Nephron progenitor cell (in vitro differentiated cells): ENCODE data around the gene WBP4.
"Not testable (repeated sequence)": the region's sequence is repeated elsewhere in the genome, so short reads cannot be mapped to it uniquely, and the experiment has no call there.

ENCODE experiments used
- DNase-seq: peaks from one replicate; pipeline ENCODE4 v3.0.0; 2021
- H3K27ac Mint-ChIP-seq: 2 replicates; pipeline ENCODE4 v1.8.0; 2021; ENCODE audit warnings: mild to moderate bottlenecking, moderate library complexity, mixed read lengths
- H3K27me3 Mint-ChIP-seq: 2 replicates; pipeline ENCODE4 v1.8.0; 2021; ENCODE audit warnings: mild to moderate bottlenecking, low read depth, mixed read lengths; ENCODE audit not compliant: poor library complexity
- H3K36me3 Mint-ChIP-seq: 2 replicates; pipeline ENCODE4 v1.8.0; 2021; ENCODE audit warnings: low read depth, mixed read lengths
- H3K4me1 Mint-ChIP-seq: 2 replicates; pipeline ENCODE4 v1.8.0; 2021; ENCODE audit warnings: mixed read lengths
- H3K4me3 Mint-ChIP-seq: 2 replicates; pipeline ENCODE4 v1.8.0; 2021; ENCODE audit warnings: mild to moderate bottlenecking, moderate library complexity, mixed read lengths
- H3K9me3 Mint-ChIP-seq: 2 replicates; pipeline ENCODE4 v1.8.0; 2021; ENCODE audit warnings: mild to moderate bottlenecking, moderate library complexity, mixed read lengths
- TF ChIP-seq, protein P1 (sequence below): fragments of 200-600 bp; sonication (generic); IDR thresholded peaks from 2 replicates; pipeline ENCODE4 v1.5.0; 2021; ENCODE audit warnings: antibody characterized with exemption

The WBP4 gene

DNA sequence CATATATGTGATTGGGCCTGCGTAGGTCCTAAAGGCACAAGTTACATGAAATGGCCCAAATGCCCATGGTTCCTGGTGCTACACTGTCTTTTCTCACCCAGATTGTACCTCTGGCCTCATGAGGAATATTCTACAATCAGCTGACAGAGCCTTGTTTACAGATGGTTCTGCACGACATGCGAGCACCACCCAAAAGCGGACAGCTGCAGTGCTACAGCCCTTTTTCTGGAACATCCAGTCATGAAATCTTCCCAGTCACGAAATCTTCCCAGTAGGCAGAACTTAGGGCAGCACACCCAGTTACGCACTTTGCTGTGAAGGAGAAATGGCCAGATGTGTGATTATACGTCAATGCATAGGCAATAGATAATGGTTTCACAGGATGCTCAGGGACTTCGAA lies 34.5 kb upstream of the WBP4 start:
- Mint-ChIP-seq H3K27ac (no peak overlapping the region), H3K27me3 (no peaks in the 10 kb centered on the region), H3K36me3 (peaks cover 5% of the 10 kb centered on the region), H3K9me3 (no peaks in the 10 kb centered on the region), H3K4me3 (no peak overlapping the region), H3K4me1 (peaks cover 6% of the 10 kb centered on the region)
- TF ChIP-seq, protein P1, sequence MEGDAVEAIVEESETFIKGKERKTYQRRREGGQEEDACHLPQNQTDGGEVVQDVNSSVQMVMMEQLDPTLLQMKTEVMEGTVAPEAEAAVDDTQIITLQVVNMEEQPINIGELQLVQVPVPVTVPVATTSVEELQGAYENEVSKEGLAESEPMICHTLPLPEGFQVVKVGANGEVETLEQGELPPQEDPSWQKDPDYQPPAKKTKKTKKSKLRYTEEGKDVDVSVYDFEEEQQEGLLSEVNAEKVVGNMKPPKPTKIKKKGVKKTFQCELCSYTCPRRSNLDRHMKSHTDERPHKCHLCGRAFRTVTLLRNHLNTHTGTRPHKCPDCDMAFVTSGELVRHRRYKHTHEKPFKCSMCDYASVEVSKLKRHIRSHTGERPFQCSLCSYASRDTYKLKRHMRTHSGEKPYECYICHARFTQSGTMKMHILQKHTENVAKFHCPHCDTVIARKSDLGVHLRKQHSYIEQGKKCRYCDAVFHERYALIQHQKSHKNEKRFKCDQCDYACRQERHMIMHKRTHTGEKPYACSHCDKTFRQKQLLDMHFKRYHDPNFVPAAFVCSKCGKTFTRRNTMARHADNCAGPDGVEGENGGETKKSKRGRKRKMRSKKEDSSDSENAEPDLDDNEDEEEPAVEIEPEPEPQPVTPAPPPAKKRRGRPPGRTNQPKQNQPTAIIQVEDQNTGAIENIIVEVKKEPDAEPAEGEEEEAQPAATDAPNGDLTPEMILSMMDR = no peak
- no peak for DNase-seq

DNA sequence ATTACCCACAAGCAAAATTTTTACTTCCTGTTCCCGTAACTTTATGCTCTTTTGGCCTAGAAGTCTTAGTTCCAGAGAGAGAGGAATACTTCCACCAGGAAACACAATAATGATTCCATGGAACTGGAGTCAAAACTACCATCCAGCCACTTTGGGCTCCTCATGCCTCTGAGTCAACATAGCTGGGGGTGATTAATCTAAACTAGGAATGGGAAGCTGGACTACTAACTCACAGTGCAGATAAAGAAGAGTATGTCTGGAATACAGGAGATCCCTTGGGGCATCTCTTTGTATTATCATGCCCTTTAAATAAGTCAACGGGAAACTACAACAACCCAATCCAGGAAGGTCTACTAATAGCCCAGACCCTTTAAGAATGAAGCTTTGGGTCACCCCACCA lies 33.3 kb upstream of the WBP4 start:
- H3K4me1 Mint-ChIP-seq = peaks cover 6% of the 10 kb centered on the region
- H3K27ac Mint-ChIP-seq = no peak overlapping the region
- no peaks in the 10 kb centered on the region for H3K27me3 Mint-ChIP-seq
- TF ChIP-seq, protein P1 = no peak
- no peak overlapping the region for H3K4me3 Mint-ChIP-seq
- H3K36me3 Mint-ChIP-seq = peaks cover 5% of the 10 kb centered on the region
- no peak for DNase-seq
- H3K9me3 Mint-ChIP-seq = no peaks in the 10 kb centered on the region

DNA sequence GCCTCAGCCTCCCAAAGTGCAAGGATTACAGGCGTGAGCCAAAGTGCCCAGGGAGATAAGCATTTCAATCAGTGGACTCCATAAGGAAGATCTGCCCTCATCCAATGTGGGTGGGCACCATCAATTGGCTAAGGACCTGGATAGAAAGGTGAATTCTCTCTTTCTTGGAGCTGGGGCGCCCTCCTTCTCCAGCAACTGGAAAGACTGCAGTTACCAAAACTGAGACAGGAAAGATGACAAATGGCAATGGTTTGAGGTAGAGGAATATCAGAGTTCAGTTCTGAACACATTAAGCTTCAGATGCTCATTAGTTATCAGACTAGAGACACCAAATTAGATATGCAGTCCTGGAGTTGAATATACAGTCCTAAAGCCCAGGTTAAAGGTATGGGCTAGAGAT lies 31.7 kb upstream of the WBP4 start:
- Mint-ChIP-seq H3K4me1 (peaks cover 6% of the 10 kb centered on the region), H3K36me3 (peaks cover 5% of the 10 kb centered on the region), H3K27ac (no peak overlapping the region), H3K9me3 (no peaks in the 10 kb centered on the region), H3K27me3 (no peaks in the 10 kb centered on the region), H3K4me3 (no peak overlapping the region)
- TF ChIP-seq, protein P1 = no peak
- DNase-seq = no peak

DNA sequence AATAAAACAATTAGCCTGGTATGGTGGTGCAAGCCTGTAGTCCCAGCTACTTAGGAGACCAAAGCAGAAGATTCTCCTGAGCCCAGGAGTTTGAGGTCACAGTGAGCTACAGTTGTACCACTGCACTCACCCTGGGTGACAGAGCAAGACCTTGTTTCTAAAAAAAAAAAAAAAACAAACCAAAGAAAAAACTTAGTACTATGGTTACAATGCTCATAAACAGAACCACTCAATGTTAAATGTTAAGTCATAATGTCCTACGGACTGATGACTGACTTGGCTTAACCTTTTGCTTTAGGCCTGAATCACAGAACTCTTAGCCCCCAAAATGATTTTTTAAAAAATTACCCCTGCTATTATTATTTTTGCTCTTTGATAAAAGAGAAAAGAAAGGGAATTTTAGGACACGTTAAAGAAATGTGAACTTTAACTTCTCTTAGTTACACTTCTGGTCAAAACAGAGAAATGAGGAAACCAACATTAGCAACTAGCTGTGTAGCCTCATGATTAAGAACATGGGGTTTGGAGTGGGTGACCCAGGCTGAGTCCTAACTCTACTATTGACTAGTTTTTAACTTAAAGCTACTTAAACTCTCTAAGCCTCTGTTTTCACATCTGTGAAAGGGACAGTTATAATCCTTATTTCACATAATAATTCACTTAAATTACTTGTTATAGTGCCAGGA lies 28.5 kb upstream of the WBP4 start:
- TF ChIP-seq, protein P1 = no peak
- Mint-ChIP-seq H3K9me3 (peaks cover 2% of the 10 kb centered on the region), H3K4me1 (no peaks in the 10 kb centered on the region), H3K4me3 (no peak overlapping the region), H3K36me3 (peaks cover 2% of the 10 kb centered on the region), H3K27ac (no peak overlapping the region), H3K27me3 (no peaks in the 10 kb centered on the region)
- no peak for DNase-seq

DNA sequence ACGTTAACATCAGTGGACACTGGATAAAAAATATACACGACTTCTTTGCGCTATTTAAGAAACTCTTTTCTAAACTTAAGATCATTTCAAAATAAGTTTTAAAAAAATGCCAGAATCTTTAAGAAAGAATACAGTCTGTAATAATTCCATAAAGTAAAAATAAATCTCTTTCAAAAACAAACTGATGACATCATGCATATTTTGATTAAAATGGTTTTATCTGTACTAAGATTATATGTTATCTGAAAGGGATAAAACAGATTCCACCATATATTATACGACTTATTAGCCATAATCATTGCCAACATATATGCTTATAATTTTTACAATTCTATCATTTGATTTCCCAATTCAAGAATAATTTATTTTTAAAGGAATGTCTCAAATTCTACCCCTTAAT lies 26.9 kb upstream of the WBP4 start:
- TF ChIP-seq, protein P1 = no peak
- Mint-ChIP-seq H3K27ac (no peak overlapping the region), H3K4me1 (no peaks in the 10 kb centered on the region), H3K9me3 (peaks cover 6% of the 10 kb centered on the region), H3K36me3 (peaks cover 10% of the 10 kb centered on the region), H3K4me3 (no peak overlapping the region), H3K27me3 (no peaks in the 10 kb centered on the region)
- DNase-seq = no peak

DNA sequence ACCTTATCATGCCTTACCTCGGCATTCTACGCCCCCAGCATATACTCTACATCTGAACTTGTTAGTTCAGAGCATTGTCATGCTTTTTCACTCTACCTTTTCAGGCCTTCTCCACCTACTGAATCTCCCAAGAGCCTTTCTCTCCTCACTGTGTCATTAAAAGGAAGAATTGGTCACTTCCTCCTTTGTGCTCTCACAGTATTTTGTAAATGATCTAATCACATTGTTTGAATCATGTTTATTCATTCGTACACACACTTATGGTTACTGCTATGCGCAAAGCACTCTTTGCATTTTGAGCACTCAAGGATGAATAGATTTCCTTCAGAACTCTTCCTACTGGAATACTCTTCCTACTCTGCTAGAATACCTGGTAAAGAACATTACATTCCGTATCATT lies 26.4 kb upstream of the WBP4 start:
- DNase-seq = no peak
- Mint-ChIP-seq H3K27ac (no peak overlapping the region), H3K9me3 (peaks cover 11% of the 10 kb centered on the region), H3K36me3 (peaks cover 14% of the 10 kb centered on the region), H3K4me3 (no peak overlapping the region), H3K4me1 (no peaks in the 10 kb centered on the region), H3K27me3 (no peaks in the 10 kb centered on the region)
- TF ChIP-seq, protein P1 = no peak

DNA sequence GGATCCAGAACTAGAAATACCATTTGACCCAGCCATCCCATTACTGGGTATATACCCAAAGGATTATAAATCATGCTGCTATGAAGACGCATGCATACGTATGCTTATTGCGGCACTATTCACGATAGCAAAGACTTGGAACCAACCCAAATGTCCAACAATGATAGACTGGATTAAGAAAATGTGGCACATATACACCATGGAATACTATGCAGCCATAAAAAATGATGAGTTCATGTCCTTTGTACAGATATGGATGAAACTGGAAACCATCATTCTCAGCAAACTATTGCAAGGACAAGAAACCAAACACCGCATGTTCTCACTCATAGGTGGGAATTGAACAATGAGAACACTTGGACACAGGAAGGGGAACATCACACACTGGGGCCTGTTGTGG lies 24.8 kb upstream of the WBP4 start:
- H3K4me3 Mint-ChIP-seq, H3K4me1 Mint-ChIP-seq, H3K27ac Mint-ChIP-seq, H3K27me3 Mint-ChIP-seq, DNase-seq: not testable (repeated sequence)
- H3K36me3 Mint-ChIP-seq = peaks cover 31% of the 10 kb centered on the region
- peaks cover 28% of the 10 kb centered on the region for H3K9me3 Mint-ChIP-seq
